HCT116 (cell line): ENCODE data around the gene COQ8B. TPM values are rescaled to one million over a fixed set of nuclear protein-coding genes. Genes with fewer than 3 reads are reported as not detected.
A peak's percentile ranks its signal among the peaks of the same experiment; 100 is the strongest.

Experiments
- ATAC-seq: fragments of 200-7000 bp; cut with Tn5 transposase; 2 replicates; pipeline ENCODE4 v1.9.1; 2020; ENCODE audit warnings: mild to moderate bottlenecking, moderate library complexity
- Bru-seq: library from RNA; stranded (reverse); fragments of 400-500 nt; gene quantifications from one replicate; lab custom pipeline; 2021; lab: Mats Ljungman, UMichigan
- BruChase-seq, 2 experiments: library from RNA; stranded (reverse); fragments of 400-500 nt; gene quantifications; one replicate each; lab custom pipeline; 2021; lab: Mats Ljungman, UMichigan
- BruUV-seq: library from RNA; stranded (reverse); fragments of 400-500 nt; replicated peaks from 2 replicates; lab custom pipeline; 2021; lab: Mats Ljungman, UMichigan
- CTCF ChIA-PET: fragments of 300-600 bp; sonication (Branson Sonifier 250); formaldehyde crosslinking; loops from one replicate; lab custom pipeline; 2021; ENCODE audit warnings: antibody characterized with exemption; lab: Charles Lee
- POLR2A ChIA-PET: fragments of 300-600, 350-600 bp; sonication (Branson Sonifier 250); formaldehyde crosslinking; loops from one replicate; lab custom pipeline; 2021; ENCODE audit warnings: antibody characterized with exemption; lab: Charles Lee
- RAD21 ChIA-PET, 2 experiments: fragments of 300-600 bp; sonication (Branson Sonifier 250); formaldehyde crosslinking; loops; one replicate each; lab custom pipeline; 2023; ENCODE audit warnings: low total read pairs in 2 of 2; ENCODE audit not compliant: uncharacterized antibody in 2 of 2, unreplicated experiment in 2 of 2, low non-redundant PET in 1 of 2; lab: Charles Lee
- DNase-seq: peaks from one replicate; pipeline ENCODE4 v3.0.0-alpha.2; 2010; ENCODE audit warnings: low read depth, low spot score
- H2AFZ ChIP-seq: fragments of 200-600 bp; shearing (Covaris generic), sonication (generic); 2 replicates; pipeline ENCODE4 v1.6.1; 2017; ENCODE audit warnings: low read depth, mixed run types, mixed read lengths, antibody characterized with exemption, low read length; ENCODE audit not compliant: poor library complexity, severe bottlenecking
- H3K27ac ChIP-seq: 2 replicates; pipeline ENCODE4 v1.5.1; 2012; ENCODE audit warnings: low read depth, low read length
- H3K27me3 ChIP-seq: fragments of 200-600 bp; sonication (generic); 2 replicates; pipeline ENCODE4 v1.6.1; 2016; ENCODE audit warnings: mixed run types, low read length, mixed read lengths; ENCODE audit not compliant: insufficient read depth
- H3K36me3 ChIP-seq, 2 experiments: fragments of 200-500 bp in 1 of 2; fragments of 200-600 bp in 1 of 2; sonication (Bioruptor generic) in 1 of 2; sonication (generic) in 1 of 2; 2 replicates each; pipeline versions ENCODE4 v1.5.1 to v1.6.1; 2014 to 2016; ENCODE audit warnings: low read length in 2 of 2, inconsistent platforms in 1 of 2, mixed read lengths in 1 of 2, mixed run types in 1 of 2; ENCODE audit not compliant: insufficient read depth in 2 of 2, control insufficient read depth in 1 of 2
- H3K4me1 ChIP-seq, 2 experiments: fragments of 200-600 bp in 1 of 2; sonication (generic) in 1 of 2; 2 replicates each; pipeline versions ENCODE4 v1.5.1 to v1.6.1; 2012 to 2017; ENCODE audit warnings: low read length in 2 of 2, inconsistent platforms in 1 of 2, mild to moderate bottlenecking in 1 of 2, mixed read lengths in 1 of 2, mixed run types in 1 of 2, moderate library complexity in 1 of 2; ENCODE audit not compliant: insufficient read depth in 2 of 2, control insufficient read depth in 1 of 2
- H3K4me2 ChIP-seq: fragments of 200-600 bp; sonication (generic); 2 replicates; pipeline ENCODE4 v1.6.1; 2017; ENCODE audit warnings: mixed run types, low read length, mixed read lengths
- H3K4me3 ChIP-seq, 2 experiments: fragments of 200-600 bp in 1 of 2; sonication (generic) in 1 of 2; replicated peaks in 1 of 2; 2 replicates each; pipeline ENCODE4 v1.5.1; 2011 to 2016; ENCODE audit warnings: low read length in 2 of 2, control low read depth in 1 of 2, low read depth in 1 of 2, mild to moderate bottlenecking in 1 of 2, mixed read lengths in 1 of 2, mixed run types in 1 of 2
- H3K79me2 ChIP-seq: fragments of 200-600 bp; sonication (generic); 2 replicates; pipeline ENCODE4 v1.6.1; 2017; ENCODE audit warnings: mild to moderate bottlenecking, mixed run types, low read length, moderate library complexity, mixed read lengths; ENCODE audit not compliant: insufficient read depth
- H3K9ac ChIP-seq: fragments of 200-600 bp; sonication (generic); 2 replicates; pipeline ENCODE4 v1.6.1; 2016; ENCODE audit warnings: low read length, mixed read lengths
- H3K9me2 ChIP-seq: fragments of 200-600 bp; sonication (generic), shearing (Covaris generic); 2 replicates; pipeline ENCODE4 v1.6.1; 2017; ENCODE audit warnings: mixed run types, mild to moderate bottlenecking, moderate library complexity; ENCODE audit not compliant: insufficient read depth
- H3K9me3 ChIP-seq, 2 experiments: fragments of 200-500 bp in 1 of 2; fragments of 200-600 bp in 1 of 2; sonication (Bioruptor generic) in 1 of 2; sonication (generic) in 1 of 2; 2 replicates each; pipeline ENCODE4 v1.6.1; 2014 to 2017; ENCODE audit warnings: low read length in 2 of 2, mixed read lengths in 2 of 2, inconsistent platforms in 1 of 2, low read depth in 1 of 2, mild to moderate bottlenecking in 1 of 2, mixed run types in 1 of 2, moderate library complexity in 1 of 2; ENCODE audit not compliant: control insufficient read depth in 1 of 2, insufficient read depth in 1 of 2
- H4K20me1 ChIP-seq: fragments of 200-600 bp; sonication (generic), shearing (Covaris generic); 2 replicates; pipeline ENCODE4 v1.6.1; 2017; ENCODE audit warnings: mixed run types, mild to moderate bottlenecking, moderate library complexity; ENCODE audit not compliant: insufficient read depth
- ATF3 ChIP-seq: IDR thresholded peaks from 2 replicates; pipeline ENCODE4 v1.6.1; 2012
- CBX3 ChIP-seq: IDR thresholded peaks from 2 replicates; pipeline ENCODE4 v1.6.1; 2012; ENCODE audit warnings: low read depth
- CEBPB ChIP-seq: IDR thresholded peaks from 2 replicates; pipeline ENCODE4 v1.6.1; 2012; ENCODE audit warnings: low read depth
- CTCF ChIP-seq, 3 experiments: fragments of 200-600 bp in 1 of 3; sonication (generic) in 1 of 3; IDR thresholded peaks in 2 of 3; conservative IDR thresholded peaks in 1 of 3; 2 replicates each; pipeline ENCODE4 v1.5.1; 2012 to 2017; ENCODE audit warnings: low read depth in 2 of 3, low read length in 2 of 3, antibody characterized with exemption in 1 of 3, borderline replicate concordance in 1 of 3, control low read depth in 1 of 3, mild to moderate bottlenecking in 1 of 3, mixed read lengths in 1 of 3, mixed run types in 1 of 3, moderate library complexity in 1 of 3; ENCODE audit not compliant: insufficient read depth in 1 of 3
- EGR1 ChIP-seq: IDR thresholded peaks from 2 replicates; pipeline ENCODE4 v1.6.1; 2012; ENCODE audit warnings: low read depth
- ELF1 ChIP-seq: IDR thresholded peaks from 2 replicates; pipeline ENCODE4 v1.6.1; 2012; ENCODE audit warnings: low read depth, borderline replicate concordance
- EZH2 ChIP-seq: fragments of 200-600 bp; sonication (generic); IDR thresholded peaks from 2 replicates; pipeline ENCODE4 v1.6.1; 2017; ENCODE audit warnings: antibody characterized with exemption, mixed run types
- FOSL1 ChIP-seq: IDR thresholded peaks from 2 replicates; pipeline ENCODE4 v1.6.1; 2012; ENCODE audit warnings: low read depth
- MAX ChIP-seq: IDR thresholded peaks from 2 replicates; pipeline ENCODE4 v1.6.1; 2012
- POLR2A ChIP-seq: IDR thresholded peaks from 2 replicates; pipeline ENCODE4 v1.7.0; 2011; ENCODE audit warnings: borderline replicate concordance; ENCODE audit not compliant: insufficient read depth, insufficient read length; ENCODE audit errors: extremely low read depth
- POLR2AphosphoS5 ChIP-seq: IDR thresholded peaks from 2 replicates; pipeline ENCODE4 v1.6.1; 2011; ENCODE audit warnings: mild to moderate bottlenecking, low read depth, low read length, moderate library complexity
- RAD21 ChIP-seq: IDR thresholded peaks from 2 replicates; pipeline ENCODE4 v1.6.1; 2012; ENCODE audit warnings: low read depth, mild to moderate bottlenecking
- SIN3A ChIP-seq: IDR thresholded peaks from 2 replicates; pipeline ENCODE4 v1.6.1; 2012; ENCODE audit warnings: low read depth
- TCF7L2 ChIP-seq: IDR thresholded peaks from 2 replicates; pipeline ENCODE4 v1.7.0; 2011; ENCODE audit warnings: borderline replicate concordance, inconsistent platforms; ENCODE audit not compliant: insufficient read depth, insufficient read length; ENCODE audit errors: extremely low read depth
- YY1 ChIP-seq: IDR thresholded peaks from 2 replicates; pipeline ENCODE4 v1.6.1; 2011; ENCODE audit warnings: low read length, low read depth, moderate library complexity, mild to moderate bottlenecking; ENCODE audit not compliant: insufficient replicate concordance; ENCODE audit errors: extremely low read depth
- ZBTB33 ChIP-seq: IDR thresholded peaks from 2 replicates; pipeline ENCODE4 v1.6.1; 2011; ENCODE audit warnings: mild to moderate bottlenecking, low read length, moderate library complexity; ENCODE audit not compliant: insufficient replicate concordance; ENCODE audit errors: extremely low read depth
- ZFX ChIP-seq: fragments of 450-650 bp; IDR thresholded peaks from 2 replicates; pipeline ENCODE4 v1.6.1; 2017
- ZNF274 ChIP-seq: fragments of 200-500 bp; sonication (Bioruptor generic); IDR thresholded peaks from 2 replicates; pipeline ENCODE4 v1.6.1; 2014; ENCODE audit warnings: mild to moderate bottlenecking, low read depth, low read length, inconsistent platforms
- intact Hi-C: fragments of 100-400 bp; cut with micrococcal nuclease; formaldehyde crosslinking; loops from 2 replicates; pipeline ENCODE4 v1.10.0; 2022
- long read RNA-seq: library from polyadenylated mRNA; unstranded; transcript quantifications from one replicate; pipeline ENCODE4 v2.0.0, GENCODE V29; 2021; ENCODE audit not compliant: unreplicated experiment
- polyA plus RNA-seq: library from polyadenylated mRNA; unstranded; fragments of >200 nt; gene quantifications from 2 replicates; pipeline ENCODE4 v1.2.1, GENCODE V29; 2012; ENCODE audit warnings: missing spikeins
- total RNA-seq: library from RNA; stranded (reverse); gene quantifications from one replicate; pipeline ENCODE4 v1.2.1, GENCODE V29; 2021; ENCODE audit not compliant: unreplicated experiment

COQ8B gene
- total RNA-seq (47.1 TPM), Bru-seq, nascent RNA (percentile 68 among the genes with signal in this experiment), BruChase-seq, experiment 1, labeled RNA remaining after a 6-hour chase (percentile 65 among the genes with signal in this experiment), BruChase-seq, experiment 2, labeled RNA remaining after a 2-hour chase (percentile 64 among the genes with signal in this experiment)
- polyA plus RNA-seq = 23.2 and 29.0 TPM in 2 replicates
- long read RNA-seq, partial matches to known transcripts = 5 of 29 reads
- long read RNA-seq, other reads (novel, unspliced or antisense) = 22 of 29 reads

- H3K9me3 ChIP-seq = no peaks in the 10 kb centered on the region
- POLR2A ChIA-PET = interaction anchor here (0.8 to 1.9 kb wide), 8 partner anchors 9 to 82 kb away, joined by 4 to 11 read pairs (median 4); partner anchors contain the start of genes ACTMAP, EGLN2, NUMBL and RAB4B
- TSS peak; percentile 89 for BruUV-seq
- H3K4me1 ChIP-seq = peaks cover 13 to 60% of the 10 kb centered on the region in 2 experiments
- no peaks in the 10 kb centered on the region for H3K9me2 ChIP-seq
- no peaks in the 10 kb centered on the region for H3K27me3 ChIP-seq
- peak; percentile 95 for DNase-seq
- peak within 1 kb of the TSS; percentile 95 for H3K9ac ChIP-seq
- H3K36me3 ChIP-seq = no peaks in the 10 kb centered on the region
- peaks cover 49% of the 10 kb centered on the region for H3K79me2 ChIP-seq
- peak within 1 kb of the TSS; percentile 63 to 84 for H3K4me3 ChIP-seq
- H2AFZ ChIP-seq = no peak within 1 kb of the TSS
- peak; percentile 56 for ATAC-seq
- CTCF ChIA-PET = interaction anchor here (0.6 to 1.2 kb wide), 3 partner anchors 11 to 54 kb away, joined by 3 read pairs; no protein-coding TSS in a partner anchor
- no peaks in the 10 kb centered on the region for H4K20me1 ChIP-seq
- peak within 1 kb of the TSS; percentile 92 for H3K27ac ChIP-seq
- peak within 1 kb of the TSS; percentile 97 for H3K4me2 ChIP-seq
- intact Hi-C loops = loop anchor here (2.0 to 5.0 kb wide), 3 partner anchors 34 to 81 kb away; partner anchors contain the start of genes ACTMAP, EGLN2 and SNRPA
- RAD21 ChIA-PET = no interaction called here
- TF ChIP-seq POLR2A (no peak), FOSL1 (no peak), MAX (peak; percentile 41; the same call in 1 of the 2 replicates), ZFX (peak; percentile 90), TCF7L2 (peak; percentile 67), SIN3A (peak; percentile 83), RAD21 (no peak), EGR1 (no peak), ATF3 (no peak), POLR2AphosphoS5 (peak; percentile 72), CEBPB (no peak), ZNF274 (no peak), CBX3 (no peak), EZH2 (no peak), ZBTB33 (peak; percentile 70), ELF1 (no peak), CTCF (IDR thresholded peaks at IDR 0.05 in 2 of 3, conservative IDR thresholded peaks at IDR 0.05 in 1 of 3; ENCODE audit: borderline replicate concordance in 1 of 3, insufficient read depth in 1 of 3, low read depth in 2 of 3, low read length in 2 of 3) (no peak), YY1 (peak; percentile 21)
Observed at GRCh38 chr19:40716482-40717324, at the start of gene COQ8B, which contains the start of gene ITPKC. COQ8B (minus strand) TSS chr19:40716886; CDS start chr19:40714632, 2,254 bp downstream. ITPKC (plus strand) TSS chr19:40717112; CDS start chr19:40717136, 24 bp downstream.
